Activated CD4-positive, alpha-beta memory T cell treated with anti-CD3 and anti-CD28 coated beads, Interleukin-2, amount 10 ng/mL, durations not matched to agents 7 days and 5 days (primary cell): ENCODE data around the gene DMAC1. TPM values are rescaled to one million over a fixed set of nuclear protein-coding genes. Genes with fewer than 3 reads are reported as not detected.

Experiments
- CTCF ChIA-PET: fragments of 350-600 bp; sonication (Branson Sonifier 250); formaldehyde crosslinking; loops from one replicate; lab custom pipeline; 2021; ENCODE audit warnings: antibody characterized with exemption, inconsistent platforms; lab: Charles Lee
- POLR2A ChIA-PET: fragments of 350-600 bp; sonication (Branson Sonifier 250); formaldehyde crosslinking; loops from one replicate; lab custom pipeline; 2021; ENCODE audit warnings: antibody characterized with exemption; lab: Charles Lee
- DNase-seq: peaks from one replicate; pipeline ENCODE4 v3.0.0-alpha.2; 2020
- H3K27ac Mint-ChIP-seq: one replicate; pipeline ENCODE4 v1.8.0; 2021; ENCODE audit warnings: mild to moderate bottlenecking, mixed read lengths
- H3K27me3 Mint-ChIP-seq: one replicate; pipeline ENCODE4 v1.8.0; 2021; ENCODE audit warnings: mixed read lengths
- H3K36me3 Mint-ChIP-seq: one replicate; pipeline ENCODE4 v1.8.0; 2021; ENCODE audit warnings: low read depth, mixed read lengths
- H3K4me1 Mint-ChIP-seq: one replicate; pipeline ENCODE4 v1.8.0; 2021; ENCODE audit warnings: mixed read lengths
- H3K4me3 Mint-ChIP-seq: one replicate; pipeline ENCODE4 v1.8.0; 2021; ENCODE audit warnings: mild to moderate bottlenecking, mixed read lengths
- H3K9me3 Mint-ChIP-seq: one replicate; pipeline ENCODE4 v1.8.0; 2021; ENCODE audit warnings: mixed read lengths
- total RNA-seq, 2 experiments: library from RNA; stranded (reverse); gene quantifications; one replicate each; pipeline ENCODE4 v1.2.3, GENCODE V29; 2021

The DMAC1 gene, protein sequence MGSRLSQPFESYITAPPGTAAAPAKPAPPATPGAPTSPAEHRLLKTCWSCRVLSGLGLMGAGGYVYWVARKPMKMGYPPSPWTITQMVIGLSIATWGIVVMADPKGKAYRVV
- 10 to 100 TPM; 46.5 to 50.1 TPM for total RNA-seq

DNA sequence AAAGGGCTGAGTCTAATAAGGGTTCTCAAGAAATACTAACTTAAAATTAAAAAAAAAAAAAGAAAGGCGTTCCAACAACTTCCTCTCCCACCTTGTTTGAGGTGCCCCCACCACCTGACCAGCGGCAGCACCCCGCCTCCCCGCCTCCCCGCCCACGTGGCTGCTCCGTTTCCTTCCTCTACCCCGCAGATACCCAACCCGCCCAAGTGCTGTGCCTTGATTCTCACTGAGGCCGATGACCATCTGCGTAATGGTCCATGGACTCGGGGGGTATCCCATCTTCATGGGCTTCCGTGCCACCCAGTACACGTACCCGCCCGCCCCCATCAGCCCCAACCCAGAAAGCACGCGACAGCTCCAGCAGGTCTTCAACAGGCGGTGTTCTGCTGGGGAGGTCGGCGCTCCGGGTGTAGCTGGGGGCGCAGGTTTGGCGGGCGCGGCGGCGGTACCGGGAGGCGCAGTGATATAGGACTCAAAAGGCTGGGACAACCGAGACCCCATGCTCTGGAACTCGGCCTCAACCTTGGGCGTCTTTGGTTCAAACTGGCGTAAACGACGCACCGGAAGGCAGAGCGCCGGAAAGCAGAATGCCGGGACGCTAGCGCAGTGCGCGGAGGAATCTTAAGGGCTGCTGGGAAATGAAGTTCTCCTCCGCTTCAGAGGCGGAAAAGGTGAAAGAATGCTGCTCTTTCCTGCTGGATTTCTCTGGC is at the start of gene DMAC1:
DMAC1 (minus strand) TSS at position 545 of the 710 bp plus-strand sequence; CDS start at position 501, 44 bp downstream.
- Mint-ChIP-seq H3K4me1 (peaks cover 39% of the 10 kb centered on the region), H3K36me3 (peaks cover 32% of the 10 kb centered on the region), H3K4me3 (peak within 1 kb of the TSS; percentile 93), H3K27me3 (no peaks in the 10 kb centered on the region), H3K9me3 (no peaks in the 10 kb centered on the region), H3K27ac (peak within 1 kb of the TSS; percentile 91)
- peak; percentile 81 for DNase-seq
- ChIA-PET POLR2A (interaction anchor here (0.7 to 2.7 kb wide), 3 partner anchors 137 to 184 kb away, joined by 3 to 10 read pairs (median 7); no protein-coding TSS in a partner anchor), CTCF (no interaction called here)

- Mint-ChIP-seq H3K36me3 (no peaks in the 10 kb centered on the region), H3K27me3 (no peaks in the 10 kb centered on the region), H3K4me1 (no peaks in the 10 kb centered on the region), H3K9me3 (no peaks in the 10 kb centered on the region), H3K27ac (no peak overlapping the region), H3K4me3 (no peak overlapping the region)
- CTCF ChIA-PET = interaction anchor here (0.7 kb wide), 2 partner anchors 193 to 326 kb away, joined by 3 read pairs; no protein-coding TSS in a partner anchor
- no peak for DNase-seq
- POLR2A ChIA-PET = no interaction called here
Measured at GRCh38 chr9:7849362-7849761, 49.8 kb upstream of the DMAC1 start.

GRCh38 chr9:7848498-7848897 is 48.9 kb upstream of the DMAC1 start:
- no peaks in the 10 kb centered on the region for H3K36me3 Mint-ChIP-seq
- no peaks in the 10 kb centered on the region for H3K27me3 Mint-ChIP-seq
- H3K9me3 Mint-ChIP-seq = no peaks in the 10 kb centered on the region
- CTCF ChIA-PET = interaction anchor here (0.5 kb wide), 1 partner anchor 1088 kb away, joined by 3 read pairs; no protein-coding TSS in a partner anchor
- no peak for DNase-seq
- no peak overlapping the region for H3K4me3 Mint-ChIP-seq
- POLR2A ChIA-PET = no interaction called here
- no peak overlapping the region for H3K27ac Mint-ChIP-seq
- no peaks in the 10 kb centered on the region for H3K4me1 Mint-ChIP-seq

DNA sequence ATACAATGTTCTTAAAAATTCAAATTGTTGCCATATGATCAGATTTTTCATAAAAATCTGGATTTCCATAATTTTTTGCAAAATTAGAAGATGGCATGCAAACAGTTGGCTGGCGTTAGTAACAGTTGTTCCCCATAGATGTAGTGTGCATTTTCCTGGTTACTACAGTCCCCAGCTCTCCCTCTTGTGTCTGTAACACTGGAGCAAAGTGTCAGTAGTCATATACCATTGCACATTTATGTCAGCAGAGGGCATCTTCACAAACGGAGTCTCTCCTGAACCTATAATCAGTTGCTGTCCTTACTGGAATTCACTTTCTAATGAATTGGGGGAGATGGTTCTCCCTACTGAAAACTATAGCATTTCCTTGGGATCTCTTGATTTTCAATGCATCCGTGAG is 44.7 kb upstream of the DMAC1 start:
- ChIA-PET POLR2A (no interaction called here), CTCF (interaction anchor here (0.7 to 2.0 kb wide), 5 partner anchors 10 to 1017 kb away, joined by 3 to 4 read pairs (median 3); no protein-coding TSS in a partner anchor)
- no peaks in the 10 kb centered on the region for H3K9me3 Mint-ChIP-seq
- H3K27ac Mint-ChIP-seq = no peak overlapping the region
- H3K4me1 Mint-ChIP-seq = no peaks in the 10 kb centered on the region
- DNase-seq = no peak
- H3K27me3 Mint-ChIP-seq = no peaks in the 10 kb centered on the region
- no peaks in the 10 kb centered on the region for H3K36me3 Mint-ChIP-seq
- no peak overlapping the region for H3K4me3 Mint-ChIP-seq

- Mint-ChIP-seq H3K27me3 (no peaks in the 10 kb centered on the region), H3K9me3 (no peaks in the 10 kb centered on the region), H3K36me3 (no peaks in the 10 kb centered on the region), H3K4me3 (no peak overlapping the region), H3K4me1 (no peaks in the 10 kb centered on the region), H3K27ac (no peak overlapping the region)
- CTCF ChIA-PET = interaction anchor here (0.5 kb wide), 1 partner anchor 607 kb away, joined by 3 read pairs; no protein-coding TSS in a partner anchor
- DNase-seq = no peak
- POLR2A ChIA-PET = no interaction called here
Measured at GRCh38 chr9:7841831-7842230, 42.3 kb upstream of the DMAC1 start.

DNA sequence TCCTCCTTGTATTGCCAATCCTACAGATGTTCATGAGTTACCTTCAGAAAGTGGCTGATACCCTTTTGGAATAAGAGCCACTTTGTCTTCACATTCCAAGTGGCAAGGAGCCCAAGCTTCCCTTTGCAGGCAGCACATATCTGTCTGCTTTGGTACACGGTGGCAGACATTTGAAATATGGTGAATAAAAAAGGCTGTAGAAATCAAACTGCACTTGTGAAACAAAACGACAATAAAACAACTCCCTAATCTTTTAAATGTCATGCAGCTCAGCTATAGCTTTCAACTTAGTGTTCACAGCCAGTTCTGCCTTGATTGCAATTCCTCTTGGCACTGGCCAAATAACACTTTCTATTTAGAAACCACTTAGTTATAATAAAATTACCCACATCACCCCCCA is 35.0 kb upstream of the DMAC1 start:
- CTCF ChIA-PET = interaction anchor here (1.3 kb wide), 1 partner anchor 9 kb away, joined by 4 read pairs; no protein-coding TSS in a partner anchor

GRCh38 chr9:7828334-7828733 is 28.8 kb upstream of the DMAC1 start:
- no peak for DNase-seq
- POLR2A ChIA-PET = no interaction called here
- H3K27ac Mint-ChIP-seq = no peak overlapping the region
- CTCF ChIA-PET = no interaction called here
- H3K36me3 Mint-ChIP-seq = no peaks in the 10 kb centered on the region
- no peak overlapping the region for H3K4me3 Mint-ChIP-seq
- H3K27me3 Mint-ChIP-seq = no peaks in the 10 kb centered on the region
- H3K9me3 Mint-ChIP-seq = peaks cover 4% of the 10 kb centered on the region
- no peaks in the 10 kb centered on the region for H3K4me1 Mint-ChIP-seq

More for the DNA sequence above, 35.0 kb upstream of the DMAC1 start:
- no peak overlapping the region for H3K4me3 Mint-ChIP-seq
- DNase-seq = no peak
- peaks cover 4% of the 10 kb centered on the region for H3K9me3 Mint-ChIP-seq
- H3K4me1 Mint-ChIP-seq = no peaks in the 10 kb centered on the region
- no peak overlapping the region for H3K27ac Mint-ChIP-seq
- POLR2A ChIA-PET = no interaction called here
- no peaks in the 10 kb centered on the region for H3K36me3 Mint-ChIP-seq
- H3K27me3 Mint-ChIP-seq = no peaks in the 10 kb centered on the region

DNA sequence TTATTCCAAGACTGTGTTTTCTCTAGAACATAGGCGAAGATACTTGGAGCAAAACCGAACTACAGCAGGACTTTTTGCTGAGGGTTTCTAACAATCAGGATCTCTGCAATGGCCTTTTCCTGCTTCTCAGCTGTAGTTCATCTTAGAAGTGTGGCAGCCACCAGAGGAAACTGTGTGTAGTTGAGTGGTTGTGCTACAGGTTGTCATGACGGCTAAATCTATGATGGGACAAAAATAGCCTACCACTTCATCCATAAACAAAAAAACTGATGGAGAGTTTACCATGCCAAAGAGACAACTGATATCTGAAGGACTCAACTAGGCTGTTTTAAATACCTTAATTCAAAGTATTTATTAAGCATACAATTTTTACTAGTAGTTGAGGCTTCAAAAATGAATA is 28.2 kb upstream of the DMAC1 start:
- POLR2A ChIA-PET = no interaction called here
- CTCF ChIA-PET = no interaction called here
- no peaks in the 10 kb centered on the region for H3K27me3 Mint-ChIP-seq

DNA sequence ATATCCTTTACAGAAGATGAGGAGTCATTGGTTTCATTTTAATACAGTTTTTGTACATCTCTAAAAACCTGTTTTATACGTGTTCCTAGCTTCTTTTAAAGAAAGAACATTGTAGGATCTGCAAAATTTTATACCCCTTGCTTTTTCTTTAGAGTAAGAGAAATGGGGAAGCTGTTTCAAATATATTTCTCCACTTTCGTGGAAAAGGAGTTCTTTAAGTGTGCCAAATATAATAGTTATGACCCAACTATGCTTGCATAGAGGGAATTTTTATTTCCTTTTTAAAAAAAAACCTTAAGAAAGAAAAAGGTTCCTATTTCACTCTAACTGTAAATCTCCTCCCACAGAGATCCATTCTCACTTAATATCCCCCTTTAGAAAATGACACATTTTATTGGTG is 27.5 kb upstream of the DMAC1 start:
- H3K4me3 Mint-ChIP-seq = no peak overlapping the region
- H3K36me3 Mint-ChIP-seq = no peaks in the 10 kb centered on the region
- H3K27ac Mint-ChIP-seq = no peak overlapping the region
- no peaks in the 10 kb centered on the region for H3K4me1 Mint-ChIP-seq
- CTCF ChIA-PET = no interaction called here
- DNase-seq = no peak
- peaks cover 4% of the 10 kb centered on the region for H3K9me3 Mint-ChIP-seq
- POLR2A ChIA-PET = no interaction called here
- no peaks in the 10 kb centered on the region for H3K27me3 Mint-ChIP-seq

More for the DNA sequence above, 28.2 kb upstream of the DMAC1 start:
- Mint-ChIP-seq H3K4me3 (no peak overlapping the region), H3K36me3 (no peaks in the 10 kb centered on the region), H3K27ac (no peak overlapping the region), H3K4me1 (no peaks in the 10 kb centered on the region), H3K9me3 (peaks cover 4% of the 10 kb centered on the region)
- no peak for DNase-seq

DNA sequence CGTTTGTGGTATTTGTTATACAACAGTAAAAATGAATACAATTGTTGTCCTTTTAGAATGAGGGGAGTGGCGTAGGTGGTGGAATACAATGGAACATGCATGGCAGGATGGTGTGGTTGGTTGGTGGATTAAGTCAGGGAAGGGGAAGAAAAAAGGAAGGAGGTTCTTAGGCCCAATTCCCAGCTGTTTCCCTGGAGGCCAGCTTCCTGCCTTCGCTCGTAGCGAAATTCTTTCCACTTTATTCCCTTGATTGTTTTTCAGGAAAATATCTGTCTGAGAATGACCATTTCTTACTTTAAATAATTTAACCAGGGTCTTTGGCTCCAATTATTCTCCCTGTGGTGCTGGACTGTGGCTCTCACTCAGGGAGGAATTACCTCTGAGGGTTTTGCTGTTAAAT is 24.1 kb upstream of the DMAC1 start:
- Mint-ChIP-seq H3K4me3 (no peak overlapping the region), H3K4me1 (no peaks in the 10 kb centered on the region), H3K27ac (no peak overlapping the region), H3K36me3 (no peaks in the 10 kb centered on the region), H3K27me3 (no peaks in the 10 kb centered on the region), H3K9me3 (no peaks in the 10 kb centered on the region)
- POLR2A ChIA-PET = no interaction called here
- CTCF ChIA-PET = no interaction called here
- DNase-seq = no peak

- H3K9me3 Mint-ChIP-seq = no peaks in the 10 kb centered on the region
- H3K36me3 Mint-ChIP-seq = no peaks in the 10 kb centered on the region
- H3K27me3 Mint-ChIP-seq = no peaks in the 10 kb centered on the region
- H3K27ac Mint-ChIP-seq = no peak overlapping the region
- no peak for DNase-seq
- no peak overlapping the region for H3K4me3 Mint-ChIP-seq
- ChIA-PET POLR2A (no interaction called here), CTCF (no interaction called here)
- H3K4me1 Mint-ChIP-seq = no peaks in the 10 kb centered on the region
Measured at GRCh38 chr9:7819984-7820383, 20.4 kb upstream of the DMAC1 start.

GRCh38 chr9:7816021-7816420 is 16.4 kb upstream of the DMAC1 start:
- Mint-ChIP-seq H3K4me3 (no peak overlapping the region), H3K27me3 (no peaks in the 10 kb centered on the region)
- POLR2A ChIA-PET = no interaction called here

DNA sequence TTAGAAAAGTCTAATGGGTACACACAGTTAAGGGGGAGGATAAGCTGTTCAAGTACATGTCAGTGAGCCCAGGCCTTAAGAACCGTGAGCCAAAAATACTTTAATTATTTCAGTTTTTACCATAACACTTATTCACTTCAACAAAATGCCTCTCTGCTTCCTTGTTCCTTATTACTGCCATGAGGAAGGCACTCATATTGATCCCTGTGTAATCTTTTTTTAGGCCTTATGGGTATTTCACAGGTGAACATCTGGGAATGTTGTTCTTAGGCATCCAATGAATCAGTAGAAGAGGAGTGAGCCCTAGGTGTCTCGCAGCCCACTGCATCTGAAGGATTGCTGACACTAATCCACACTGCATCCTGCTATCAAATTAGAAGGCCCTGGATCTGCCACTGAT is 13.5 kb upstream of the DMAC1 start:
- H3K36me3 Mint-ChIP-seq = no peaks in the 10 kb centered on the region
- CTCF ChIA-PET = no interaction called here
- no peak overlapping the region for H3K27ac Mint-ChIP-seq
- H3K4me3 Mint-ChIP-seq = no peak overlapping the region
- no peak for DNase-seq
- POLR2A ChIA-PET = no interaction called here
- no peaks in the 10 kb centered on the region for H3K9me3 Mint-ChIP-seq
- H3K4me1 Mint-ChIP-seq = no peaks in the 10 kb centered on the region
- H3K27me3 Mint-ChIP-seq = no peaks in the 10 kb centered on the region

More at GRCh38 chr9:7816021-7816420, 16.4 kb upstream of the DMAC1 start:
- Mint-ChIP-seq H3K36me3 (no peaks in the 10 kb centered on the region), H3K27ac (no peak overlapping the region), H3K9me3 (no peaks in the 10 kb centered on the region), H3K4me1 (no peaks in the 10 kb centered on the region)
- no peak for DNase-seq
- CTCF ChIA-PET = no interaction called here
